ACC112 (cell line): ENCODE measurements around the gene NLRP4.

Experiments
- H2AFZ ChIP-seq: fragments of 200-600 bp; sonication (generic); one replicate; pipeline ENCODE4 v1.6.0; 2017; ENCODE audit warnings: antibody characterized with exemption, low read length; ENCODE audit not compliant: unreplicated experiment
- H3K27ac ChIP-seq: fragments of 200-600 bp; sonication (generic); 2 replicates; pipeline ENCODE4 v1.5.1; 2014; ENCODE audit warnings: low read depth, mild to moderate bottlenecking, antibody characterized with exemption, low read length, moderate library complexity
- H3K27me3 ChIP-seq: fragments of 200-600 bp; sonication (generic); 2 replicates; pipeline ENCODE4 v1.6.1; 2014; ENCODE audit warnings: mild to moderate bottlenecking, antibody characterized with exemption, low read length, moderate library complexity, mixed read lengths; ENCODE audit not compliant: insufficient read depth
- H3K36me3 ChIP-seq: fragments of 200-600 bp; sonication (generic); 2 replicates; pipeline ENCODE4 v1.6.1; 2016; ENCODE audit warnings: mild to moderate bottlenecking, antibody characterized with exemption, low read length, moderate library complexity, mixed read lengths; ENCODE audit not compliant: insufficient read depth
- H3K4me1 ChIP-seq: fragments of 200-600 bp; sonication (generic); one replicate; pipeline ENCODE4 v1.6.1; 2016; ENCODE audit warnings: low read length, mixed read lengths; ENCODE audit not compliant: insufficient read depth, unreplicated experiment, control insufficient read depth
- H3K4me3 ChIP-seq: fragments of 200-600 bp; sonication (generic); 2 replicates; pipeline ENCODE4 v1.5.1; 2014; ENCODE audit warnings: mild to moderate bottlenecking, low read depth, low read length
- H3K79me2 ChIP-seq: fragments of 200-600 bp; sonication (generic); one replicate; pipeline ENCODE4 v1.6.0; 2016; ENCODE audit warnings: low read length; ENCODE audit not compliant: control insufficient read depth, unreplicated experiment, insufficient read depth

NLRP4 gene

GRCh38 chr19:55836340-55836739, at the start of gene NLRP4:
TSS of gene NLRP4 (plus strand) at chr19:55836540. CDS start at chr19:55852081, 15,541 bp downstream.
- no peaks in the 10 kb centered on the region for H3K4me1 ChIP-seq
- H3K36me3 ChIP-seq = no peaks in the 10 kb centered on the region
- H3K27ac ChIP-seq = no peak within 1 kb of the TSS

GRCh38 chr19:55795021-55795420, 41.3 kb upstream of the NLRP4 start:
- Histone ChIP-seq H3K27ac (no peak overlapping the region), H3K4me3 (no peak overlapping the region), H3K36me3 (no peaks in the 10 kb centered on the region), H3K79me2 (no peaks in the 10 kb centered on the region), H3K4me1 (no peaks in the 10 kb centered on the region), H2AFZ (no peak overlapping the region), H3K27me3 (no peaks in the 10 kb centered on the region)

More at GRCh38 chr19:55836340-55836739, at the start of gene NLRP4:
- no peaks in the 10 kb centered on the region for H3K27me3 ChIP-seq
- H3K79me2 ChIP-seq = no peaks in the 10 kb centered on the region
- no peak within 1 kb of the TSS for H3K4me3 ChIP-seq
- no peak within 1 kb of the TSS for H2AFZ ChIP-seq

GRCh38 chr19:55801416-55801815, 34.9 kb upstream of the NLRP4 start:
- Histone ChIP-seq H2AFZ (no peak overlapping the region), H3K4me1 (no peaks in the 10 kb centered on the region), H3K79me2 (no peaks in the 10 kb centered on the region), H3K27ac (no peak overlapping the region), H3K27me3 (no peaks in the 10 kb centered on the region), H3K4me3 (no peak overlapping the region), H3K36me3 (no peaks in the 10 kb centered on the region)

- no peaks in the 10 kb centered on the region for H3K36me3 ChIP-seq
- H3K27ac ChIP-seq = no peak overlapping the region
- H3K4me1 ChIP-seq = no peaks in the 10 kb centered on the region
- no peaks in the 10 kb centered on the region for H3K79me2 ChIP-seq
- H3K27me3 ChIP-seq = no peaks in the 10 kb centered on the region
- no peak overlapping the region for H3K4me3 ChIP-seq
- no peak overlapping the region for H2AFZ ChIP-seq
Observed at GRCh38 chr19:55802281-55802680, 34.1 kb upstream of the NLRP4 start.

- Histone ChIP-seq H3K4me3 (no peak overlapping the region), H3K4me1 (no peaks in the 10 kb centered on the region), H2AFZ (peak overlapping the region; percentile 14)
Observed at GRCh38 chr19:55809381-55810058, 26.8 kb upstream of the NLRP4 start.

GRCh38 chr19:55811340-55811739, 25.0 kb upstream of the NLRP4 start:
- H2AFZ ChIP-seq = no peak overlapping the region
- H3K4me1 ChIP-seq = no peaks in the 10 kb centered on the region
- no peak overlapping the region for H3K27ac ChIP-seq
- H3K79me2 ChIP-seq = no peaks in the 10 kb centered on the region
- H3K27me3 ChIP-seq = no peaks in the 10 kb centered on the region
- no peak overlapping the region for H3K4me3 ChIP-seq
- no peaks in the 10 kb centered on the region for H3K36me3 ChIP-seq

More at GRCh38 chr19:55809381-55810058, 26.8 kb upstream of the NLRP4 start:
- Histone ChIP-seq H3K27ac (no peak overlapping the region), H3K36me3 (no peaks in the 10 kb centered on the region), H3K79me2 (no peaks in the 10 kb centered on the region), H3K27me3 (no peaks in the 10 kb centered on the region)

GRCh38 chr19:55812449-55812848, 23.9 kb upstream of the NLRP4 start:
- Histone ChIP-seq H3K4me3 (no peak overlapping the region), H3K27ac (no peak overlapping the region), H3K79me2 (no peaks in the 10 kb centered on the region), H3K4me1 (no peaks in the 10 kb centered on the region), H3K27me3 (no peaks in the 10 kb centered on the region), H2AFZ (no peak overlapping the region), H3K36me3 (no peaks in the 10 kb centered on the region)

- Histone ChIP-seq H3K36me3 (no peaks in the 10 kb centered on the region), H3K4me3 (no peak overlapping the region), H2AFZ (no peak overlapping the region), H3K79me2 (no peaks in the 10 kb centered on the region), H3K27me3 (no peaks in the 10 kb centered on the region), H3K4me1 (no peaks in the 10 kb centered on the region), H3K27ac (no peak overlapping the region)
Observed at GRCh38 chr19:55813906-55814305, 22.4 kb upstream of the NLRP4 start.

GRCh38 chr19:55820037-55820436, 16.3 kb upstream of the NLRP4 start:
- Histone ChIP-seq H3K36me3 (no peaks in the 10 kb centered on the region), H2AFZ (no peak overlapping the region), H3K79me2 (no peaks in the 10 kb centered on the region), H3K4me3 (no peak overlapping the region), H3K27me3 (no peaks in the 10 kb centered on the region), H3K4me1 (no peaks in the 10 kb centered on the region), H3K27ac (no peak overlapping the region)

GRCh38 chr19:55830656-55831055, 5.7 kb upstream of the NLRP4 start:
- no peaks in the 10 kb centered on the region for H3K27me3 ChIP-seq
- H3K36me3 ChIP-seq = no peaks in the 10 kb centered on the region
- no peak overlapping the region for H3K27ac ChIP-seq
- no peaks in the 10 kb centered on the region for H3K79me2 ChIP-seq
- H3K4me1 ChIP-seq = no peaks in the 10 kb centered on the region
- H2AFZ ChIP-seq = no peak overlapping the region
- no peak overlapping the region for H3K4me3 ChIP-seq

GRCh38 chr19:55831846-55832245, 4.5 kb upstream of the NLRP4 start, which contains the start of gene NLRP11:
TSS of gene NLRP11 (minus strand) at chr19:55831999. CDS start at chr19:55818174, 13,825 bp downstream.
- Histone ChIP-seq H3K27me3 (no peaks in the 10 kb centered on the region), H3K79me2 (no peaks in the 10 kb centered on the region), H3K36me3 (no peaks in the 10 kb centered on the region), H3K4me3 (no peak within 1 kb of the TSS), H3K27ac (no peak within 1 kb of the TSS), H2AFZ (no peak within 1 kb of the TSS), H3K4me1 (no peaks in the 10 kb centered on the region)
